VCaP (cell line): ENCODE data around the gene ACMSD.
A peak's percentile ranks its signal among the peaks of the same experiment; 100 is the strongest.

Experiments used
- H3K27ac ChIP-seq: fragments of 450-650 bp; 2 replicates; pipeline ENCODE4 v1.5.1; 2017
- CTCF ChIP-seq: fragments of 450-650 bp; conservative IDR thresholded peaks from 2 replicates; pipeline ENCODE4 v1.5.1; 2017; ENCODE audit warnings: mild to moderate bottlenecking, moderate library complexity

The ACMSD gene

DNA sequence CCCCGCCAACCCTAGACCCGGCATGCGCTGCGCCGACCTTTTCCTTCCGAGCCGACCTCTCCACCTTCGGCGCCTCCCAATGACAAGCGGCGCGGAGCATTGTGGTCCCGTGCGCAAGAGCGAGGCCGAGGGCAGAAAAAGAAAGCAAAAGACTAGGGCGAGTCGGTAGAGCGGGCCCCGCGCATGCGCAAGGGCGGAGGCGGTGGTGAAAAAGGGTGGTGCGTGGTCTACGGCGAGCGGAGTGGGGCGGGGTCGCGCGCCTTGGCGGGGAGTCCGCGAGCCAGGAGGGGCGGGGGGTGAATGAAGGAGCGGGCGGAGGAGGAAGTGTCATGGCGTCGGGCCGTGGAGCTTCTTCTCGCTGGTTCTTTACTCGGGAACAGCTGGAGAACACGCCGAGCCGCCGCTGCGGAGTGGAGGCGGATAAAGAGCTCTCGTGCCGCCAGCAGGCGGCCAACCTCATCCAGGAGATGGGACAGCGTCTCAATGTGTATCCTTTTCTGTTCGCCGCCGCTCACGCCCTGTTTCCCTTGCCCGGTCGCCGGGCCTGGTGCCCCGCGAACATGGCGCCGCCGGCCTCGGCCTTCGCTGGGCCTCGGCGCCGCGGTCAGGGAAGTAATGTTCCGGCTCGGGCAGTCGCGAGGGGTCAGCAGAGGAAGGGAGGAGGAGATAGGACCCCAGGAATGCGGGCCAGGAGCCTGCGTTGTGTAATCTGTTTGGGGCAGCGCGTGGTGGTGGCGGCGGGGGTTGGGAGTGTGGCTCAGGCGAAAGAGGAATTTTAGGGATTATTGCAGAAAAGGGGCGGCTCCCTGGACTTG, 80.3 kb downstream of the ACMSD start, which contains the start of gene CCNT2:
Gene CCNT2 (plus strand): TSS at position 297 of the 815 bp plus-strand sequence. CDS start 33 bp downstream, at position 330.
- TF ChIP-seq CTCF, result no peak
- H3K27ac ChIP-seq, result peak within 1 kb of the TSS; percentile 97

DNA sequence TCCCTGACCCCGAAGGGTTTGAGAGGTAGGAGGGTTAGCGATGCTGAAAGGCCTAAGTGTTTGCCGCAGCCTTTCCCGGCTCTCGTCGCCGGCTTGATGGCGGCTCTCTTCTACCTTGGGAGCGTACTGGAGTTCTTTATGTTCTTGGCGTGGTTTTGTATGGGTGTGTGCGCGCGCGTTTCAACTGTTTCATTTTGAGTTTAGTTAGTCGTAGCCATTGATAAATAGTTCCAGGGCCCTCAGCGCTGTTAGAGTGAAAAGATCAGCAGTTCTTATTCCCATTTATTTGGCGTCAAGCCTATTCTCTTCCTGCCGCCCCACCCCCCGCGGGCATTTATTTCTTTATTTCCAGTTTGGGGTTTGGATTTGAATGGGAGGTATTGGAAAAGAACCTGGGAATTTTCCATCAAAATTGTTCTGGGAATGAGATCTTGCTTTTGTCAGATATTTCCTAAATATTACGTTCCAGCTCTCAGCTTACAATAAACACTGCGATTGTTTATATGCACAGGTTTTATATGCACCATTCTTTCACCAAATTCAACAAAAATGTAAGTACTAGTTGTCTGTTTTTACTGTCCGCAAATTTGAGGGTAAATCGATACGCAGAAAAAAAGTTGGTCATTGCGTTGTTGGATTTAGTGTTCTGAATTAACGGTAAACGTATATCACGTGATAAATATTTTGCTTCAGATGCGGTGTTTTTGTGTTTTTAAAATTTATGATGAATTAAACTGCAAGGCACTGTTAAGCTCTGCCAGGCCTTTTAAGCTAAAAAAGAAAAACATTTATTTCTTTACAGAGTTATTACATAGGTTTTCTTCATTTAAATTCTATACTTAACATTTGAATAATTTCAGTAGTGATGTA, 81.2 kb downstream of the ACMSD start:
- no peak for TF ChIP-seq CTCF
- peak overlapping the region; percentile 97 for H3K27ac ChIP-seq

- no peak for TF ChIP-seq CTCF
- no peak overlapping the region for H3K27ac ChIP-seq
These were observed 86.5 kb downstream of the ACMSD start for GRCh38 chr2:134924912-134925311.

- TF ChIP-seq CTCF, result no peak
- H3K27ac ChIP-seq, result no peak overlapping the region
These were observed 88.0 kb downstream of the ACMSD start for GRCh38 chr2:134926231-134926931.

- no peak overlapping the region for H3K27ac ChIP-seq
- TF ChIP-seq CTCF, result no peak
These were observed 88.8 kb downstream of the ACMSD start for GRCh38 chr2:134927195-134927594.

- peak overlapping the region; percentile 66 for H3K27ac ChIP-seq
- no peak for TF ChIP-seq CTCF
These were observed 94.6 kb downstream of the ACMSD start for GRCh38 chr2:134932864-134933526.
